ENCODE results near the gene PALD1. TPM values are rescaled to one million over a fixed set of nuclear protein-coding genes. Genes with fewer than 3 reads are reported as not detected.

The PALD1 gene
- total and polyA plus RNA-seq, 9 of the 15 experiments (the other 6 are each of a cell fraction or from before 2014, with no cell fraction given): 0.03 to 0.29 (median 0.09) TPM; not detected in 2

DNA sequence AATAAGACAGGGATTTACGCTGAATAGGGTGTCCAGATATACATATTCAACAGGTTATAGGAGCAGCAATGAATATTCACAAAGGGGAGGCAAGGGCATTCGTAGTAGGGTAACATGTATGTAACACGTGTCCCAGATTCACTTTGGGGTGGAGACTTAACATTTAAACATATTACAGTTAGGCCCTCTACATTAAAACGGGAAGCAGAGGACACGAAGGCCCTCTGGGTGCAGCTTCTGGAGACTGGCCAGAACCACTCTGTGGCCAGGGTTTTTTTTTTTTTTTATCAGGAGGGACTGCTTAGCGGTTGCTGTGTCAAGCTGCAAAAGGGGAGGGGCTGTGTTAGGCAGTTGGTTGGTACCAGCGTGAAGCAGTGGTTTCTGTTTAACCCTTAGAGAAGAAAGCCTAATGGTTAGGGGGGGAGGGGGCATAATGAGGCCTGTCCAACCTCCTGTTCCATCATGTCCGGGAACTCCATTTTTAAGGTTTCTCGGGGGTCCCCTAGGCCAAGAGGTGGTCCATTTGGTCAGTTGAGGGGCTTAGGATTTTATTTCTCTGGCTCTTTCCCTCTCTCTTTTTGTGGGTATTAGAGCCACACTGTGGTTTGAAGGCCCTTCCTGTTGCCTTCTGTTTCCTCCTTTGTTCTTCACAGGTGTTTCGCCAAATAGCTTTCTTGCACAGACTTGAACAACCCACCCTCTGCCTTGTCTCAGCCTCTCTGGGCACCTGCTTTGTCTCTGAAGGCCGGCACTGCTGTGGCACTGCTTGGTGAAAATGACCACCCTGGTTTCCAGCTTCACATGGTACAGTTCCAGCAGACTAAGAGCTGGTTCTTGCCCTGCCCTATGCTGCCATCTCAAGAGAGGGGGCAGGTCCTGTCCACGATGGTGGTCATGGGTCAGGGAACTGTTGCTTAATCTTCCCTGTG is 97.6 kb downstream of the PALD1 start (continued):
- TF ChIP-seq, protein P1, sequence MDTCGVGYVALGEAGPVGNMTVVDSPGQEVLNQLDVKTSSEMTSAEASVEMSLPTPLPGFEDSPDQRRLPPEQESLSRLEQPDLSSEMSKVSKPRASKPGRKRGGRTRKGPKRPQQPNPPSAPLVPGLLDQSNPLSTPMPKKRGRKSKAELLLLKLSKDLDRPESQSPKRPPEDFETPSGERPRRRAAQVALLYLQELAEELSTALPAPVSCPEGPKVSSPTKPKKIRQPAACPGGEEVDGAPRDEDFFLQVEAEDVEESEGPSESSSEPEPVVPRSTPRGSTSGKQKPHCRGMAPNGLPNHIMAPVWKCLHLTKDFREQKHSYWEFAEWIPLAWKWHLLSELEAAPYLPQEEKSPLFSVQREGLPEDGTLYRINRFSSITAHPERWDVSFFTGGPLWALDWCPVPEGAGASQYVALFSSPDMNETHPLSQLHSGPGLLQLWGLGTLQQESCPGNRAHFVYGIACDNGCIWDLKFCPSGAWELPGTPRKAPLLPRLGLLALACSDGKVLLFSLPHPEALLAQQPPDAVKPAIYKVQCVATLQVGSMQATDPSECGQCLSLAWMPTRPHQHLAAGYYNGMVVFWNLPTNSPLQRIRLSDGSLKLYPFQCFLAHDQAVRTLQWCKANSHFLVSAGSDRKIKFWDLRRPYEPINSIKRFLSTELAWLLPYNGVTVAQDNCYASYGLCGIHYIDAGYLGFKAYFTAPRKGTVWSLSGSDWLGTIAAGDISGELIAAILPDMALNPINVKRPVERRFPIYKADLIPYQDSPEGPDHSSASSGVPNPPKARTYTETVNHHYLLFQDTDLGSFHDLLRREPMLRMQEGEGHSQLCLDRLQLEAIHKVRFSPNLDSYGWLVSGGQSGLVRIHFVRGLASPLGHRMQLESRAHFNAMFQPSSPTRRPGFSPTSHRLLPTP (IDR thresholded peaks at IDR 0.05; ENCODE audit: borderline replicate concordance, extremely low read depth, insufficient read length): no peak
- peak; percentile 69 to 91 for TF ChIP-seq RCOR1 (IDR thresholded peaks at IDR 0.05; ENCODE audit: borderline replicate concordance in 1 of 2, low read depth in 2 of 2, low read length in 2 of 2)
- TF ChIP-seq ZNF584 (CRISPR knock-in tag; IDR thresholded peaks at IDR 0.05; ENCODE audit: low read depth): peak; percentile 84
- TF ChIP-seq MAFG (tag; conservative IDR thresholded peaks at IDR 0.05): peak; percentile 19; the same call in 1 of the 2 replicates
- no peak for TF ChIP-seq ARID2 (IDR thresholded peaks at IDR 0.05)
- TF ChIP-seq, protein P2, sequence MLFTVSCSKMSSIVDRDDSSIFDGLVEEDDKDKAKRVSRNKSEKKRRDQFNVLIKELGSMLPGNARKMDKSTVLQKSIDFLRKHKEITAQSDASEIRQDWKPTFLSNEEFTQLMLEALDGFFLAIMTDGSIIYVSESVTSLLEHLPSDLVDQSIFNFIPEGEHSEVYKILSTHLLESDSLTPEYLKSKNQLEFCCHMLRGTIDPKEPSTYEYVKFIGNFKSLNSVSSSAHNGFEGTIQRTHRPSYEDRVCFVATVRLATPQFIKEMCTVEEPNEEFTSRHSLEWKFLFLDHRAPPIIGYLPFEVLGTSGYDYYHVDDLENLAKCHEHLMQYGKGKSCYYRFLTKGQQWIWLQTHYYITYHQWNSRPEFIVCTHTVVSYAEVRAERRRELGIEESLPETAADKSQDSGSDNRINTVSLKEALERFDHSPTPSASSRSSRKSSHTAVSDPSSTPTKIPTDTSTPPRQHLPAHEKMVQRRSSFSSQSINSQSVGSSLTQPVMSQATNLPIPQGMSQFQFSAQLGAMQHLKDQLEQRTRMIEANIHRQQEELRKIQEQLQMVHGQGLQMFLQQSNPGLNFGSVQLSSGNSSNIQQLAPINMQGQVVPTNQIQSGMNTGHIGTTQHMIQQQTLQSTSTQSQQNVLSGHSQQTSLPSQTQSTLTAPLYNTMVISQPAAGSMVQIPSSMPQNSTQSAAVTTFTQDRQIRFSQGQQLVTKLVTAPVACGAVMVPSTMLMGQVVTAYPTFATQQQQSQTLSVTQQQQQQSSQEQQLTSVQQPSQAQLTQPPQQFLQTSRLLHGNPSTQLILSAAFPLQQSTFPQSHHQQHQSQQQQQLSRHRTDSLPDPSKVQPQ (CRISPR knock-in tag; IDR thresholded peaks at IDR 0.05; ENCODE audit: borderline replicate concordance): no peak
- peak in 1 of 2 experiments; percentile 68; a peak in 2 of 4 replicates for TF ChIP-seq FOXK2 (conservative IDR thresholded peaks at IDR 0.05 in 1 of 2, IDR thresholded peaks at IDR 0.05 in 1 of 2; ENCODE audit: low read depth in 2 of 2)
- peak; percentile 6 for TF ChIP-seq DACH1 (IDR thresholded peaks at IDR 0.05; ENCODE audit: partially characterized antibody)
- peak in 1 of 2 experiments; percentile 25; a peak in 1 of 3 replicates for TF ChIP-seq CBX3 (IDR thresholded peaks at IDR 0.05; ENCODE audit: borderline replicate concordance in 1 of 2, low read length in 2 of 2)
- no peak for TF ChIP-seq NFATC3 (IDR thresholded peaks at IDR 0.05)
- no peak; the same call in 1 of the 2 replicates for TF ChIP-seq RAD51 (IDR thresholded peaks at IDR 0.05; ENCODE audit: borderline replicate concordance, low read depth)
